NOMO-1 treated with DMSO at 0.1 percent for 48 hours (cell line): ENCODE data around the gene UBC.

ENCODE experiments used
- DNase-seq: peaks from one replicate; lab custom pipeline; 2025; ENCODE audit not compliant: unreplicated experiment; lab: John Stamatoyannopoulos, UW

UBC gene

DNA sequence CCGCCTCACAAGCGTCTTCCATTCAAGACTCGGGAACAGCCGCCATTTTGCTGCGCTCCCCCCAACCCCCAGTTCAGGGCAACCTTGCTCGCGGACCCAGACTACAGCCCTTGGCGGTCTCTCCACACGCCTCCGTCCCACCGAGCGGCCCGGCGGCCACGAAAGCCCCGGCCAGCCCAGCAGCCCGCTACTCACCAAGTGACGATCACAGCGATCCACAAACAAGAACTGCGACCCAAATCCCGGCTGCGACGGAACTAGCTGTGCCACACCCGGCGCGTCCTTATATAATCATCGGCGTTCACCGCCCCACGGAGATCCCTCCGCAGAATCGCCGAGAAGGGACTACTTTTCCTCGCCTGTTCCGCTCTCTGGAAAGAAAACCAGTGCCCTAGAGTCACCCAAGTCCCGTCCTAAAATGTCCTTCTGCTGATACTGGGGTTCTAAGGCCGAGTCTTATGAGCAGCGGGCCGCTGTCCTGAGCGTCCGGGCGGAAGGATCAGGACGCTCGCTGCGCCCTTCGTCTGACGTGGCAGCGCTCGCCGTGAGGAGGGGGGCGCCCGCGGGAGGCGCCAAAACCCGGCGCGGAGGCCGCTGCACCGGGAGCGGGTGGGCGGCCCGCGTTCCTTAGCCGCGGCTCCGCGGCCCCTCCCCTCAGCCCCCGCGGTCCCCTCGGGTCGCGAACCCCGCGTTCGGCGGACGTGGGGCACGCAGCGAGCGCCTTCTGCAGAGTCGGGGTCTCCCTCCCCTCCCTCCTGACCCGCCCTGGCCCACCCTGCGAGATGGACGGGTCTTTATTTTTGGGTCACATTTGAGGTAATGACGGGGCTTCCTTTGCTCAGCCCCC, at the start of gene UBC:
Gene UBC, minus strand, starts transcription at position 259 of the 847 bp plus-strand sequence. CDS start 879 bp downstream, outside the sequence.
- no peak for DNase-seq

DNA sequence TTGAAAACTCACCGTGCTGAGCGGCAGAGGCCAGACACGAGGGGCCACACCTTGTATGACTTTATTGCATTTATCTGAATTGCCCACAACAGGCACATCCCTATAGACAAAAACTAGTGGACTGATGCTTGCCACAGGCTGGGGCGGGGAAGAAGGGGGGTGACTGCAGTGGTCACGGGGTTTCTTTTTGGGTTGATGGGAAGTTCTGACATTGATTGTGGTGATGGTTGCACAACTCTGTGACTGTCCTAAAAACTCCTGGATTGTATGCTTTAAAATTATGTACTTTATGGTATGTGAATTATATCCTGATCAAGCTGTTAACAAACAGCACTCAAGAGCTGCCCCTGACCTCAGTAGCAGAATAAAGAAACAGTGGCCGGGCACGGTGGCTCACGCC, 48.8 kb upstream of the UBC start:
- no peak for DNase-seq

DNA sequence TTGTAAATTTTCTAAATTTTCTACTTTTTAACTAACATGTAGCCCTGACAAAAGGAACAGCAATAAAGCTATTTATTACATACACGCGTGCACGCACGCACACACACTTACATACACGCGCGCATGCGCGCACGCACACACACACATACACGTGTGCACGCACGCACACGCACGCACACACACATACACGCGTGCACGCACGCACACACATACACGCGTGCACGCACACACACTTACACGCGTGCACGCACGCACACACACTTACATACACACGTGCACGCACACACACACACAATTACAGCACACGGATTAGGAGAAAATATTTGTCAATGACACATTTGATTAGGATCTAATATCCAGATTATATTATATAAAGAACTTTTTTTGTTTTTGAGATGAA, 46.6 kb upstream of the UBC start:
- DNase-seq, result no peak

DNA sequence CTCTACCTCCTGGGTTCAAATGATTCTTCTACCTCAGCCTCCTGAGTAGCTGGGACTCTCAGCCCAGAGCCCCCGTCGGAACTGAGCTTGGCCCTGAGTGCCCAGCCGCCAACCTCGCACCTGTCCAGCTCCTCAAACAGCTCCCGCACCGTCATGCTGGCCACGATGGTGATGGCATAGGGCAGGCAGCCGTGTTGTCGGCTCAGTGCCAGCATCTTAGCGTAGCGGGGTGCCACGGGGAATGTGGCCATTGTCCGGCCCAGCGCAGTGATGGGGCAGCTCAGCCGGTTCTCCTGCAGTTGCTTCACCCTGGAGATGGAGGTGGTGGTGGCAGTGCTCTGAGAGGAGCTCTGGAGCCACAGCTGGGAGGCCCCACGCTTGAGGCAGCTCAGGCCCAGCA, 42.1 kb upstream of the UBC start:
- no peak for DNase-seq

DNA sequence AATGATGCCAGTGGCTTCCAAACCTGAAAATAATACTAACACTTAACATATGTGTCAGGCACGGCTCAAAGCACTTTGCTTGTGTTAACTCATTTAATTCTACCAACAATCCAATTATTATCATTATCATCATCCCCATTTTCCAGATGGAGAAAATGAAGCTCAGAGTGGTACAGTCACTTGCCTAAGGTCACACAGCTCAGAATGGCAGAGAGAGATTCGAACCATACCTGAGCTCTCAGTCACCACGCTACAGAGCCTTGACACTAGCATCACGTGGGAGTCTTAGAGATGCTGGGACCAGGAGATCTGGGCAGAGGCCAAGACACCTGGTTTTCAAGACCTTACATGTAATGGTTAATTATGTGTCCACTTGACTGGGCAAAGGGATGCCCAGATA, 40.3 kb upstream of the UBC start:
- DNase-seq, result no peak

DNA sequence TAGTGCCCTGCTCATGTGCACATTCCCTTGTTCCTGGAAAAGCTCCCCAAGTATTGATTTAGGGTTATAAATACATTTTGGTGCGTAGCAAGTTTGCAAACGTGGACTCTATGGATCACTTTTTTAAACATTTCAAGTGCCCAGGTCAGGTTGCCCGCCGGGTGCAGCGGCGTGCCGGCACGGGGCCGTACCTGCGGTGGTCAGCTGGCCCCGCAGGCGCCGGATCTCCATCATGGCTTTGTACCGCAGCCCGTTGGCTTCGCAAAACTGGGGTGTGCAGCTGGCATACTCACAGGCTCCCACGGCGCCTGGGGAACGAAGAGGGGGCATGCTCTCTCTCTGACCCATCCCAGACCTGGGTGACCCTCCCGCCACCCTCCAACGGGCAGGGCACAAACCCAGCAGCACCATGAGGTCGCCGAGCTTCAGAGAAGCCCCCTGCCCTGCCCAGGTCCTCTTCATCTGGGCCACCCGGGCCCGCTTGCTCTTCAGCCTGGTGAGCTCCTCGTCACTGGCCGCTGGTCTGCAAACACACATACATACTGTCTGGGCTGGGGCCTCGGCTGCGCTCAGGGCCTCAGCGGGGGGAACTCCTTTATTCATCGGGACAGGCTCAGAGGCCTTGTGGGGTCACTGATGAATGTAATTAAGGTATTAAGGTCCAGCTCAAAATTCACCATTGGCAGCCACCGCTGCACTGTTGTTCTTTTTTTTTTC, 39.4 kb upstream of the UBC start:
- no peak for DNase-seq

DNA sequence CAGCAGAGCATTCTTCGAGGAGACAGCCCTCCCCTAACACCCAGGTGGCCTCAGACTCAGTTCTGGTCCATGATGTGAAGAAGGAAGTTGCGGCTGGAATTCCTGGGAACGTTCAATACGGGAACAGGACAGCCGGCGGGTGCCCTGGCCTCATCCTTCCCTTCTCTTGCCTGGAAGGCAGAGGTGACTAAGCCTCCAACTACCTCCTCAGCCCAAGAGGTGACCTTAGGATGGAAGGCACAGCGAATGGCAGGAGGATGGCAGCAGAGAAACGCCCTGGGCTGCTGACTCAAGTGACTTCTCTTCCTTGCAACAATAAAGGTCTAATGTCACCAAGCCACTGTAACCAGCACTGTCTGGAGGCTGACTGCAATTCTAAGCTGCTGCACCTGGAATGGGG, 38.4 kb upstream of the UBC start:
- DNase-seq, result no peak

DNA sequence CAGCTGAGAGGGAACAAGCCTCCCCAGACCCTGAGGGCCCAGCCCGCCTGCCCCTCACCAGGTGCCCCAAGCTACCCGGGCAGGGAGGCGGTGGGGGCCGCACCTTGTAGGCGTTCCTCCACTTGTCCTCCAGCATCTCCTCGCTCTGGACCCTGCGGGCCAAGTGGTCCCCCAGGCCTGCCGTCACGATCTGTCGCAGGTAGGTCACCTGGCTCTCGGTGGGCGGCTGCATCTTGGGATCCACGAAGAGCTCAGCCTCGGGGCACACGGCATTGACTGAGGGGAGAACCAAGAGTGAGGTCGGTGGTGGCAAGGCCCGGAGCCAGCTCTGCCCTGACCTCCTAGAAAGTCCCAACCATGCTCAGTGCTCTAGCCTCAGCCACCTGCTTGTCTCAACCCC, 37.8 kb upstream of the UBC start:
- DNase-seq, result no peak

DNA sequence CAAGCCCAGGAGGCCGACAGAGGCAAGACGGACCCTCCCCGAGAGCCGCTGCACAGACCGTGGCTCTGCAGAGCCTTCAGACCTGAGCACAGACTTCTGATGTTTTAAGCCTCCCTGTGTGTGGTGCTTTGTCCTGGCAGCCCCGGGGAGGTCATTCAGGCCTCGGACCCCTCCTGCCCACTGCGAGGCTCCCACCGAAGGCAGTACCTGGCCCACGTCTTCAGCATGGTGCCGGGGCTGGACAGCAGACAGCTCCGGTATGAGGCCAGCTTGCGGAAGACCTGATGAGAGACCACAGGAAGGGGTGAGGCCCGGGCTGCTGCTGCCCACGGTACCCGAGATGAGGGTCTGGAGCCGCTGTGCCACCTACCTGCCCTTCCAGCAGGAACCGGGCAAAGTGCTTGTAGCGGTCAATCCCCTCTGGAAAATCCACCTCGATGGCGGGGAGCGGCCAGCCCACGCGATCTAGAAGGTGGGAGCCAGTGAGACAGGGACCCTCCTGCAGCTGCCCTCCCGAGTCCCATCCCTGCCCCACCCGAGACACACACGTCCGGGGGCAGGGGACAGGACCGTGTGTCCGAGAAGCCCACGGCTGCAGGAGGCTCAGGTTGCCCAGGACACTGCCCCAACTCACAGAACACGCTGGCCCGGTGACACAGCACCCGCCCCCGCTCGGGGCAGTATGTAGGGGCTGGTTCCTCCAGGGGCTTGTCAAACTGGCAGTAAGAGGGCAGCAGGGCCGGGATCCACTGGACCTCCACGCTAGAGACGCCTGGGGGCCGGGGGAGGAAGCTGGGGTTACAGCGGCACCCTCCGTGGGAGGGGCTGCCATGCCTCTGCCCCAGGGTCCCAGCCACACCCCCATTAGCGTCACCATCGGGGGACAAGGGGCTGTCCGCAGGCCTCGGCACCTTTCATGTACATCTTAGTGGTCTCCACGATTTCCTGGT, 35.6 kb upstream of the UBC start:
- DNase-seq, result no peak

DNA sequence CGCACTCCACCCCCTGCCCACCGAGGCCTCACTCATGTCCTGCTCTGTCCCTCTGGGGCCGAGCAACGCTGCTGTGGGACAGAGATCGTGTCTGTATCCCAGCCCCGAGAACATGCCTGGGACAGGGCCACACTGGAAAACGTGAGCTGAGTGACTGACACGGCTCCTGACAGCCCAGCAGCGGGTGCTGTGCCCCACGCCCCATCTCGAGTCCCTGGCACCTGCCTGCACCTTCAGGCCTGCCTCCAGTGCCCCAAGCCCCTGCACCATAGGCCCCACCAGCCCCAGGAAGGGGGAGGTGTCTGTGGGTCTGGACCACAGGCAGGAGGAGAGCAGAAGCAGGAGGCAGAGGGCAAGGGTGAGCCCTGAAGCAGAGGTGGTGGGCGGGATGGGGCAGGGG, 34.6 kb upstream of the UBC start:
- no peak for DNase-seq

DNA sequence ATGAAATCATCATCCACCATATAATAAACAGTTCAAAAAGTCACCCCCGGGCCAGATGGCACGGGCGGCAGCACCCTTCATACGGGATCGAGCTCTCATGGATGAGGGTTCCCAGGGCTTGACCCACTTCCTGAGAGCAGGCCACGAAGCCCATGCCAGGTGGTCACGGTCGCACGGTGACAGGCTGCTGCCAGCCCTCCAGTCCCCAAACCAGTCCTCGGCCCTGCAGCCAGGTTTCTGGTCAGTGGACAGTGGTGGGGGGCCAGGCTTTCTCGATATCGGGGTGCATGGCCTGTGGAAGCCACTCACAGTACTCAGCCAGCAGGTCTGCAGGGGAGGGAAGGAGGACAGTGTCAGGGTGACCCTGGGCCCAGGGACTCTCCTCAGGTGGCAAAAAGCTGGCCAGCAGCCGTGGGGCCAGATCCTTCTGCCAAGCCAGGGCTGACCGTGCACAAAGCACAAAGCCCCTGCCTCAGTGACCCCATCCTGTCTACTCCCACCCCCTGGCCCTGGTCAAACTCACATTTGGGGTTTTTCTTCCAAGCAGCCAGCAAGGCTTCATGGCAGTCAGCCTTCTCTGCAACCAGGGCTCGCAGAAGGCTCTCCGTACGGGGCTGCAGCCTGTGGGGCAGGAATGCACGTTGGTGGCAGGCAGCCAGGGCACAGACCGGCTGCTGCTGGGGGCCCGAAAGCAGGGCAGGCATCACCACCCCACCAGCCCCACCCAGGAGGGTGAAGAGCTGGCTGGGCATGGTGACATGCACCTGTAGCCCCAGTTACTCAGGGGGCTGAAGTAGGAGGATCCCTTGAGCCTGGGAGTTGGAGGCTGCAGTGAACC, 33.3 kb upstream of the UBC start:
- no peak for DNase-seq

DNA sequence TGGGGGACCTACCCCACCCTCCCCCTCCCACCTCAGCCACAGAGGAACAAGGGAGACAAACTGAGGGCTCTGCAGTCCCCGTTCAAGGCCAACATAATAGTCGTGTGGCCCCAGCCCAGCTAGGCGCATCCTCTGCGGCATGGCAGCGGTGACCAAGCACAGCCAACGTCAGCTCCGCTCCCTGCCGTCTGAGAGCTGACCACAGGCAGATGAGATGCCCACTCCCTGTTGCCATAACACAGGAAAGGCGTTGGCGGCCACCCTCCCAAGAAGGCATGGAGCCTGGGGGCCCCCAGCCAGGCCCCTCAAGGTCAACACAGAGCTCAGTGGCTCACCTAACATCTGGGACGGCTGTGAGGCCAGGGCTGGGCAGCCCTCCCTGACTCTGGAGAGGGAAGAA, 32.6 kb upstream of the UBC start:
- no peak for DNase-seq

DNA sequence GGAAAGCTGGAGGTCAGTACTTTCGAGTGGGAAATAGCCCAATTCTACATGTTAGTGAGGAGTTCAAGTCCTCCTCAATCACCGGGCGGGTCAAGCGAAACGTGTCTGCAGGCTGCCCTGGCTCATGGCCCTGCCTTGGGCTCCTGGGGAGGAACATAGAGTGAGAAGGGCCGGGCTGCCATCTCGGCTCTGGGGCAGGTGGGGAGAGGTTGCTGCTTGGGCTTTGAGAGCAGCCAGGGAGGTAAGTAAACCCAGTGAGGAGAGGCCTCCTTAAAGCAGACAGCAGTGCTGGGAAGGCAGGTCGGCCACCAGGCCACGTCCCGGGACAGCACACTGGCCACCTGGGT, 32.0 kb upstream of the UBC start:
- DNase-seq, result no peak

DNA sequence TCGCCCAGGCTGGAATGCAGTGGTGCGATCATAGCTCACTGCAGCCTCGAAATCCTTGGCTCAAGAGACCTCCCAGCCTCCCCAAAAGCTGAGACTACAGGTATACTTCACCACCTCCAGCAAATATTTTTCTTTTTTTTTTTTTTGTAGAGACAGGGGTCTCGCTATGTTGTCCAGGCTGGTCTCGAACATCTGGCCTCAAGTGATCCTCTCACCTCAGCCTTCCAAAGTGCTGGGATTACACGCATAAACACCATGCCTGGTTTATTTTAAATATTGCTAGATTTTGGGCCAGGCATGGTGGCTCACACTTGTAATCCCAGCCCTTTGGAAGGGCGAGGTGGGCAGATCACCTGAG, 26.7 kb upstream of the UBC start:
- DNase-seq, result no peak

DNA sequence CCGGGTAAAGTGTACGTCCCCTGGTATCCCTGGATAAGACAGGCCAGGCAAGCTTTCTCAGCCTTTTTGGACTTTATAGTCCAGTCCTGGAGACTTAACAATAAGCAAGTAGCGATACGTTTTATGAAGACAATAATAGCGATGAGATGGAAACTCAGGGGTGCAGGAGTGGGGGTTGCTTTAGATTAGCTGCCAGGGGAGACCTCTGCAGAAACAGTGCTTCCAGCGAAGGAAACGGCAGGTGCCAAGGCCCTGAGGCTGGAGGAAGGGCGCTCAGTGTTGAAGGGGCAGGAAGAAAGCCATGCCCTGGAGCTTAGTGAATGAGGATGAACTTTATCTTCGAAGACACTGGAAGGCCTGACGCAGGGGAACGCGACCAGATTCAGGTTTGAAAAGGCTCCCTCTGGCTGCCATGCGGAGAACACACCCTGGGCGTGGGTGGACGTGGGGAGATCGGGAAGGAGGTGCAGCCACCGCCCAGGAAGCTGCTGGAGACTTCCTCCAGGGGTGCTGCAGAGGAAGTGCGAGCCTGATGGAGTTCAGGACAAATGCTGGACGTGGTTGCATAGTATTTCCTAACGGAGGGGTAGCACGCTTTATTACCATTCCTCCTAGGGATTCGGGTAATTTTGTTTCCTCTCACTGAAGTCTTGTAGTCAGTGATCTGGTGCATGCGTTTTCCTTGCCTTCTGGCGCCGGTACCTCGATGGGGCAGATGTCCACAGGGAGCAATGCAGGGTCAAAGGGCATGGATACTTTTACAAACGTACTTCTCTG, 26.1 kb upstream of the UBC start:
- DNase-seq, result no peak

DNA sequence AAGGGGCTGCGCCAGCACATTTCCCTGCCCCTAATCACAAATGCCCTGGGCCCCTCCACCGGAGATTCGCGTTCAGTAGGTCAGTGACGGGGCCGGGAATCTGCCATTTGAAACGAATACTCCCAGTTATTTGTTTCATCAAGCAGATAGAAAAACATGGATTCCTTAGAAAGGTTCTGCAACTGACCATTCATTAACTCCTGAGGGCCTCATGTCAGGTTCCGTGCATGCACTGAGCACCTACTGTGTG, 25.6 kb upstream of the UBC start:
- no peak for DNase-seq

DNA sequence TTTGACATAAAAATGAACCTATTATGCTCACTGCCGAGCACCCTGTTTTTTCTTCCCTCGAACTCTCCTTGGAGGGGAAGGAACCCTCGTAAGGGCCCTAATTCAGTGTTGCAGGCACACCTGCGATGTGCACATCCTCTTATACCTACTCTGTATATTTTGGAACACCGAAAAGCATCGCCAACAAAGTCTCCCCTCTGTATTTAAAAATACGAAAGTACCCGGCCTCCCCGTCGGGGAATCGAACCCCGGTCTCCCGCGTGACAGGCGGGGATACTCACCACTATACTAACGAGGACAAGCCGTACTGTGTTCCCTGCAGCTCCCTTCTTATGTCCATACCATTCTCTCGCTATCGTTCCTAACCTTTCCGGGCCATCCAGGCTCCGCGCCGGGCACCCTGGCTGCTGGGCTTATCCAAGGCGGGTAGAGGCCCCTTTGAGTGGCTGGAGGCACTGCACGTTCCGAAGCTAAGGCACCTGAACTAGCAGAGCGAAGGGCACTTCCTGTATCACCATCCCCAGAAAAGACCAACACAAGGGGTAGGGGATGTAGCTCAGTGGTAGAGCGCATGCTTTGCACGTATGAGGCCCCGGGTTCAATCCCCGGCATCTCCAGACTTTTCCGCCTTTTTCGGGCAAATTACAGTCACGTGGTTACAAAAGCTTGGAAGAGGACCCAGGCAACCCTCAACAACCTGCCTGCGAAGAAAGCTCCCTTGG, 25.1 kb upstream of the UBC start:
- DNase-seq, result no peak

DNA sequence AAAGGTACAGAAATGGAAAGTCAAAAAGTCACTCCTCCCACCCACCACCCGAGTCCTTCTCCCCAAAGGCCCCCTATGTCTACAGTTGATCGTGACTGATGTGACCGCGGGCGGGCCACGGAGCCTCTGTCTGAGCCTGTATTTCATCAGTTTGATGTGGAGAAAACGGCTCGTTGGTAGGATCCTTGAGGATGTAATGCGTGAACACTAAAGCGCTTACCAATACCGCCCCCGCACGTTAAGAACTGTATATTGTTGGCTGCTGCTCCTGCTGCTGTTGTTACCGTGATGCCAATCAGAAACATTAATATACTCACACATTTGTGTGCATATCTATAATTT, 24.6 kb upstream of the UBC start:
- DNase-seq, result no peak

DNA sequence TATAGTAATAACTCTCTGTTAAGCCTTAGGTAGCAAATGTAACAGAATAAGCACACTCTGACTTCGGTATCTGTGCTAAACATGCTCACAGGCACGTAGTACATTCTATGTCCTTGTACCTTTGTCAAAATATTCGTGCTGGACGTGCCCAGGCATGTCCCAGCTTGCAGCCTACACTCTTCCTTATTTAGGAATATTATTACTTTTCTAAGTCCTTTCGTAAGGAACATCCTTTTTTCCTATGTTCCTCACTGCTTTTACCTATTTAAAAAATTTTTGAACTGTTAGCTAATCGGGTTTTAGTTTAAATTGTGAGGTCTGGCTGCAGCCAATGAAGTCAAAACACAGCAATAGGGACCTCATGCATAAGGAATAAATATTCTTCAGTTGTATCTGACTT, 24.1 kb upstream of the UBC start:
- no peak for DNase-seq

DNA sequence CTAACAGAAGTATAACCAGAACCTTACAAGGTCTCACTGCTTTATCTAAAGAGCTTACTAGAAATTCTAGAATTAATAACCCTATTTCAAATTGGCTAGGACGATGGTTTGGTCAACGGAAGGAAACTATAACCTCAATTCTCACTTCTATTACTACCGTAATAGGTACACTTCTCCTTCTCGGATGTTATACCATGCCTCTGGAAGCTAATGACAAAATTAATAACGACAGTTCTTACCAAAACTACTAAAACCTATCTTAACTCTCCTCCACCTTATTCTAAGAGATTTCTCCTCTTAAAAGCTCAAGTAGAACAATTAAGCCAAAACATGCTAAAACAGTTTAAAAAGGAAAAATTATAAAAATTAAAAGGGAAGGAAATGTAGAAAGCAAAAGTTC, 23.7 kb upstream of the UBC start:
- no peak for DNase-seq
